Cardiac fibroblast (primary cell): ENCODE results near the gene HS6ST3.

ENCODE experiments used
- DNase-seq, 2 donors: peaks; one replicate each; pipeline versions ENCODE4 v3.0.0 to v3.0.0-alpha.2; 2010; ENCODE audit warnings: low read depth in 2 of 2
- H3K4me3 ChIP-seq, 2 donors: replicated peaks in 1 of 2; 1 replicate in 1 of 2; 2 replicates in 1 of 2; pipeline ENCODE4 v1.5.1; 2011; ENCODE audit warnings: low read depth in 2 of 2, low read length in 2 of 2, mild to moderate bottlenecking in 2 of 2, moderate library complexity in 1 of 2
- CTCF ChIP-seq: IDR thresholded peaks from one replicate; pipeline ENCODE4 v1.5.1; 2011; ENCODE audit warnings: low read depth, mild to moderate bottlenecking, low read length, inconsistent platforms

Gene HS6ST3

GRCh38 chr13:96662036-96662435 lies 572.1 kb downstream of the HS6ST3 start:
- no peak overlapping the region for H3K4me3 ChIP-seq
- TF ChIP-seq CTCF: no peak
- peak in 1 of 2 donors; percentile 74 for DNase-seq

- H3K4me3 ChIP-seq: no peak overlapping the region
- no peak for DNase-seq
- TF ChIP-seq CTCF: no peak
These were observed 577.5 kb downstream of the HS6ST3 start for GRCh38 chr13:96667294-96668018.

- DNase-seq: peak in 1 of 2 donors; percentile 66
- H3K4me3 ChIP-seq: no peak overlapping the region
- no peak for TF ChIP-seq CTCF
These were observed 581.2 kb downstream of the HS6ST3 start for GRCh38 chr13:96671073-96671472.

- TF ChIP-seq CTCF: no peak
- DNase-seq: peak in 1 of 2 donors; percentile 39
- no peak overlapping the region for H3K4me3 ChIP-seq
These were observed 582.1 kb downstream of the HS6ST3 start for GRCh38 chr13:96672016-96672415.

GRCh38 chr13:96673825-96674224 lies 583.9 kb downstream of the HS6ST3 start:
- no peak for TF ChIP-seq CTCF
- no peak overlapping the region for H3K4me3 ChIP-seq
- DNase-seq: peak in 1 of 2 donors; percentile 23

- no peak for DNase-seq
- H3K4me3 ChIP-seq: no peak overlapping the region
- no peak for TF ChIP-seq CTCF
These were observed 587.1 kb downstream of the HS6ST3 start for GRCh38 chr13:96677029-96677428.

GRCh38 chr13:96678801-96679200 lies 588.9 kb downstream of the HS6ST3 start:
- TF ChIP-seq CTCF: no peak
- no peak overlapping the region for H3K4me3 ChIP-seq

More at GRCh38 chr13:96678801-96679200, 588.9 kb downstream of the HS6ST3 start:
- DNase-seq: peak in 1 of 2 donors; percentile 22
